Measurements from ENCODE around the gene PCDHB11.
"Not testable (repeated sequence)": the region's sequence is repeated elsewhere in the genome, so short reads cannot be mapped to it uniquely, and the experiment has no call there.

DNA sequence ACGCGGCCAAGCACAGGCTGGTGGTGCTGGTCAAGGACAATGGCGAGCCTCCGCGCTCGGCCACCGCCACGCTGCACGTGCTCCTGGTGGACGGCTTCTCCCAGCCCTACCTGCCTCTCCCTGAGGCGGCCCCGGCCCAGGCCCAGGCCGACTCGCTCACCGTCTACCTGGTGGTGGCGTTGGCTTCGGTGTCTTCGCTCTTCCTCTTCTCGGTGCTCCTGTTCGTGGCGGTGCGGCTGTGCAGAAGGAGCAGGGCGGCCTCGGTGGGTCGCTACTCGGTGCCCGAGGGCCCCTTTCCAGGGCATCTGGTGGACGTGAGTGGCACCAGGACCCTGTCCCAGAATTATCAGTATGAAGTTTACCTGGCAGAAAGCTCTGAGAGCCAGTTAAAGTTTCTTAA, 41.5 kb upstream of the PCDHB11 start:
- not testable (repeated sequence) for TF ChIP-seq POLR2A (IDR thresholded peaks at IDR 0.05)
- TF ChIP-seq, protein P1, sequence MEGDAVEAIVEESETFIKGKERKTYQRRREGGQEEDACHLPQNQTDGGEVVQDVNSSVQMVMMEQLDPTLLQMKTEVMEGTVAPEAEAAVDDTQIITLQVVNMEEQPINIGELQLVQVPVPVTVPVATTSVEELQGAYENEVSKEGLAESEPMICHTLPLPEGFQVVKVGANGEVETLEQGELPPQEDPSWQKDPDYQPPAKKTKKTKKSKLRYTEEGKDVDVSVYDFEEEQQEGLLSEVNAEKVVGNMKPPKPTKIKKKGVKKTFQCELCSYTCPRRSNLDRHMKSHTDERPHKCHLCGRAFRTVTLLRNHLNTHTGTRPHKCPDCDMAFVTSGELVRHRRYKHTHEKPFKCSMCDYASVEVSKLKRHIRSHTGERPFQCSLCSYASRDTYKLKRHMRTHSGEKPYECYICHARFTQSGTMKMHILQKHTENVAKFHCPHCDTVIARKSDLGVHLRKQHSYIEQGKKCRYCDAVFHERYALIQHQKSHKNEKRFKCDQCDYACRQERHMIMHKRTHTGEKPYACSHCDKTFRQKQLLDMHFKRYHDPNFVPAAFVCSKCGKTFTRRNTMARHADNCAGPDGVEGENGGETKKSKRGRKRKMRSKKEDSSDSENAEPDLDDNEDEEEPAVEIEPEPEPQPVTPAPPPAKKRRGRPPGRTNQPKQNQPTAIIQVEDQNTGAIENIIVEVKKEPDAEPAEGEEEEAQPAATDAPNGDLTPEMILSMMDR (IDR thresholded peaks at IDR 0.05 in 4 of 5, conservative IDR thresholded peaks at IDR 0.05 in 1 of 5), result not testable (repeated sequence)

All from gastrocnemius medialis (tissue), 4 donors.